Upper lobe of right lung (tissue), 1 donor: Measurements from ENCODE around the gene INPP4A. TPM values are rescaled to one million over a fixed set of nuclear protein-coding genes. Genes with fewer than 3 reads are reported as not detected.

Source experiments
- ATAC-seq: fragments of 200-7000 bp; cut with Tn5 transposase; one replicate; pipeline ENCODE4 v1.9.1; 2020; ENCODE audit warnings: mild to moderate bottlenecking, moderate library complexity
- DNase-seq: peaks from one replicate; pipeline ENCODE4 v3.0.0-alpha.2; 2020
- H3K27ac ChIP-seq: fragments of 200-600 bp; one replicate; pipeline ENCODE4 v1.8.0; 2022
- H3K27me3 ChIP-seq: fragments of 200-600 bp; one replicate; pipeline ENCODE4 v1.8.0; 2022; ENCODE audit warnings: mild to moderate bottlenecking
- H3K36me3 ChIP-seq: fragments of 200-600 bp; one replicate; pipeline ENCODE4 v1.8.0; 2022
- H3K4me1 ChIP-seq: fragments of 200-600 bp; one replicate; pipeline ENCODE4 v1.8.0; 2022
- H3K4me3 ChIP-seq: fragments of 200-600 bp; one replicate; pipeline ENCODE4 v1.8.0; 2022; ENCODE audit warnings: mild to moderate bottlenecking
- H3K9me3 ChIP-seq: fragments of 200-600 bp; one replicate; pipeline ENCODE4 v1.8.0; 2022
- CTCF ChIP-seq: fragments of 200-600 bp; IDR thresholded peaks from one replicate; pipeline ENCODE4 v1.8.0; 2022; ENCODE audit warnings: antibody characterized with exemption
- intact Hi-C: fragments of 100-400 bp; cut with DNase I; formaldehyde crosslinking; loops from one replicate; pipeline ENCODE4 v1.11.0; 2022
- total RNA-seq: library from RNA; stranded (reverse); fragmentation: NEBNext Ultra II Directional; extraction: Animal tissue kit (Norgen Biotek cat#: 25700); gene quantifications from one replicate; pipeline ENCODE4 v1.2.1, GENCODE V29; 2021
- donor health status: DM: no; HTN: yes; CAD: no; lungs with severe emphysema.

INPP4A gene
- total RNA-seq, 1 donor from 2014 or later = 35.0 TPM

DNA sequence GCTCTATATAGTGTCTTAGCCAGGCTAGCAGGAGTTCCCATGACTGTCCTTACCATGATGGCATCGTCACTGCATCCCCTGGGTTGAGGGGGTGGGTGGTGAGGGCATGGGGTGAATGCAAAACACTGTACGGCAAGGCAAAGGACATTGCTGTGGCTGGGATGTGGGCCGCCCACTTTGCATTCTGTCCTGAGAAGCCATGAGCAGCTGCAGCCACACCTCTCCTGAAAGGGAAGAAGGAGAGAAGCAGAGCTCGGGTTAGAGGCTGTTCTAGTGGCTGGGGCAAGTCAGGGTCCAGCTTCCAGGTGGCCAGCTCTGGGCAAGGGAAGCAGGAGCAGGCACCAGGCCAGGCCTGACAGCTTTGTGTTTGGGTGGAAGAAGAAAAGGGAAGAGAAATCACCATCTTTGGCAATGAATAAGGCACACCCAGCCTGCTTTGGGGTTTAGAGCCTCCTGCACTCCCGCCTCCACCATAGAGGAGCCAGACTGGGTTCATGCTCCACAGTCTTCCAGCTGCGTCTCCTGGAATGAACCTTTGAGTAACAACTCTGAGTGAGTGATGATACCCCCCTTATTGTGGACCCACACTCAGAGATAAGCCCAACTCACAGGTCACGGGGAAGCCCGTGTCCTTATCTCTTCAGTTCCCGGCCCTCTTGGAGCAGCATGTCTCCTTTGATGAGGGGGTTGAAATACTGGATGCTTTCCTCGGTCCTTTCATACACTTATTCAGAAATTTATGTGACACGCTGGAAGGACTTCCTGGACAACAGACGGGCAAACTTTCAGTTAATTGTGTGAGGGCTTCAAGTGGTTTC lies 63.4 kb downstream of the INPP4A start:
- DNase-seq (peak; percentile 74), ATAC-seq (peak; percentile 56)
- TF ChIP-seq CTCF = no peak
- Histone ChIP-seq H3K27ac (peak overlapping the region; percentile 80), H3K9me3 (no peaks in the 10 kb centered on the region), H3K36me3 (no peaks in the 10 kb centered on the region), H3K4me1 (peaks cover 47% of the 10 kb centered on the region), H3K27me3 (no peaks in the 10 kb centered on the region), H3K4me3 (peak overlapping the region; percentile 16)
- intact Hi-C loops = no loop called here

GRCh38 chr2:98508709-98509066 lies 64.0 kb downstream of the INPP4A start:
- peaks cover 41% of the 10 kb centered on the region for H3K4me1 ChIP-seq
- H3K9me3 ChIP-seq = no peaks in the 10 kb centered on the region
- no peaks in the 10 kb centered on the region for H3K27me3 ChIP-seq
- DNase-seq (peak; percentile 73), ATAC-seq (peak; percentile 83)
- TF ChIP-seq CTCF = no peak
- H3K36me3 ChIP-seq = no peaks in the 10 kb centered on the region
- peak overlapping the region; percentile 80 for H3K27ac ChIP-seq
- intact Hi-C loops = no loop called here
- peak overlapping the region; percentile 16 for H3K4me3 ChIP-seq

DNA sequence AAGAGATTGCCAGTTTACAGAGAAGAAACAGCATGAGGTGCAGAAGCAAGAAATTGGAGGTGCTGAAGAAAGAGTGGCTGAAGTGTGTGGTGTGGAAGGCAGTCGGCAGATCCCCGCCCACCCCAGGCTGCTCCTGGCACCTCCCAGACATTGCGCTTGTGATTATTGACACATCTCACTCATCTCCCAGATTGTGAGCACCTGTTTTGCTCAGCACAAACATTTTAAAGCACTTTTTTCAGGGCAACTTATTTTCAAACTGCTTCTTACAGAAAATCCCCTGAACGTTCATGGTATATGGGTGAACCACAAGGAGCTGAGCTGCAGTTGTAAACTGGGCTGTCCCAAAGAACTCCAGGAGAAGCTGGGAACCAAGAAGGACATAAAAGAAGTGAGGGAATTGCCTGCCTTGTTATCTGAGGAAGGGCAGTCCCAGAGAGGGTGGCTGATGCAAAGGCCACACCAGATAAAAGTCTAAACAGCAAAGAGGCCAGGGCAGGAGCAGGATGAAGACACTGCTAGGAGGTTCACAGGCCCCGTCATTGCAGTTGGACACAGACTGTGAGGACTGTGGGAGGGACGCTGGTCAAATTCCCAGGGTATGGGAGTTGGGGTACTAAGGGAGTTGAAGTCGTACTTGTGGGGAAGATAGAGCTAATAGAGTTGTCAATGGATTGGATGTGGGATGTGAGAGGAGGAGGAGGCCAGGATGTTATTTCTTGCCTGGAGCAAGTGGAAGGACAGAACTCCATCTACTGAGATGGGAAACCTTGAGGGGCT lies 65.1 kb downstream of the INPP4A start:
- no peaks in the 10 kb centered on the region for H3K9me3 ChIP-seq
- no peak overlapping the region for H3K27ac ChIP-seq
- intact Hi-C loops = no loop called here
- H3K4me3 ChIP-seq = no peak overlapping the region
- H3K27me3 ChIP-seq = no peaks in the 10 kb centered on the region
- TF ChIP-seq CTCF = no peak
- ATAC-seq = no peak
- H3K4me1 ChIP-seq = peaks cover 35% of the 10 kb centered on the region
- H3K36me3 ChIP-seq = no peaks in the 10 kb centered on the region
- no peak for DNase-seq

- Histone ChIP-seq H3K27ac (no peak overlapping the region), H3K4me1 (peaks cover 33% of the 10 kb centered on the region), H3K4me3 (no peak overlapping the region), H3K36me3 (no peaks in the 10 kb centered on the region), H3K27me3 (no peaks in the 10 kb centered on the region), H3K9me3 (no peaks in the 10 kb centered on the region)
- intact Hi-C loops = no loop called here
- no peak for ATAC-seq
- TF ChIP-seq CTCF = no peak
- no peak for DNase-seq
These were observed 65.6 kb downstream of the INPP4A start for GRCh38 chr2:98510322-98510662.

DNA sequence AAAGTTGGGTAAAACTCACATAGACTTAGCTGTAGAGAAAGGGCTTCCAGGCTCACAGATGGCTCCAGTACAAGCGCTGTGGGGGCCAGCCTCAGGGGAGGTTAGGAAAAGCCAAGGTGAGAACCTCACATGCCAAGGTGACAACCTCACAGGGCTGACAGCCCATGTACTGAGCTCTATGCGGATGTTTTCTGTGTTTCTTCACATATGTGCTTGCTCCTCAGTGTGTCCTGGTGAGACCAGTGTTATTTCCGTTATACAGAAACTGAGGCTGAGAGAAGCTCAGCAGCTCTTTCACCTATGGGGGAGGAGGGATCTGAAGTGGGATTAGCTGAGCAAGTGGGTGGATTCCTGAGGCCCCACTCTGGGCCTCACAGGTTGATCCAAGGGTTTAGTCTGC lies 67.3 kb downstream of the INPP4A start:
- Histone ChIP-seq H3K36me3 (no peaks in the 10 kb centered on the region), H3K27ac (no peak overlapping the region), H3K4me3 (no peak overlapping the region), H3K27me3 (no peaks in the 10 kb centered on the region), H3K4me1 (peaks cover 23% of the 10 kb centered on the region), H3K9me3 (no peaks in the 10 kb centered on the region)
- no peak for TF ChIP-seq CTCF
- DNase-seq (no peak), ATAC-seq (no peak)
- intact Hi-C loops = no loop called here
